ENCODE results near the gene TMOD3. TPM values are rescaled to one million over a fixed set of nuclear protein-coding genes. Genes with fewer than 3 reads are reported as not detected.

The TMOD3 gene
- total RNA-seq, 6 experiments from 2014 or later = 56.4 to 68.8 (median 59.9) TPM

DNA sequence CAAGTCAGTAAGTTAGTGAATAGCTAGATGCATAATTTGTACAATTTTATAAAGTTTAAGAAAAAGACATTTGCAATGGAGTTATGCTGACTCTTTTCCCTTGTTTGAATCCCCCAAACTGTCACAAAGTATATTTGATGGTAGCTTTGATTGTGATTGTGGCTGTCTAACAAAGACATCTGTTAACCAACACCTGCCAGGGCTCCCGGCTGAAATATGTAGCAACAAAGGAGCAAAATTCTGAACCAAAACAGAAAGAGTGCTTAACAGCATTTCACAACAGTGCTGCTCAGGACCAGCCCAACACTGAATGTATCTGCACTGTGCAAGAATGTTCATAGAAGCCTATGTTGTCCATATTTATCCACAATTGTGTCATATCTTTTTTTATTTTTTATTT, 102.7 kb downstream of the TMOD3 start:
- Mint-ChIP-seq H3K4me1 (ENCODE audit: low read depth) (peaks cover 18% of the 10 kb centered on the region), H3K27ac (peak overlapping the region; percentile 58; the same call in 1 of the 2 replicates), H3K9me3 (no peaks in the 10 kb centered on the region), H3K27me3 (ENCODE audit: insufficient read depth) (peaks cover 4% of the 10 kb centered on the region), H3K4me3 (no peak overlapping the region), H3K36me3 (ENCODE audit: low read depth) (peaks cover 27% of the 10 kb centered on the region)
- no peak for DNase-seq
- TF ChIP-seq, protein P1, sequence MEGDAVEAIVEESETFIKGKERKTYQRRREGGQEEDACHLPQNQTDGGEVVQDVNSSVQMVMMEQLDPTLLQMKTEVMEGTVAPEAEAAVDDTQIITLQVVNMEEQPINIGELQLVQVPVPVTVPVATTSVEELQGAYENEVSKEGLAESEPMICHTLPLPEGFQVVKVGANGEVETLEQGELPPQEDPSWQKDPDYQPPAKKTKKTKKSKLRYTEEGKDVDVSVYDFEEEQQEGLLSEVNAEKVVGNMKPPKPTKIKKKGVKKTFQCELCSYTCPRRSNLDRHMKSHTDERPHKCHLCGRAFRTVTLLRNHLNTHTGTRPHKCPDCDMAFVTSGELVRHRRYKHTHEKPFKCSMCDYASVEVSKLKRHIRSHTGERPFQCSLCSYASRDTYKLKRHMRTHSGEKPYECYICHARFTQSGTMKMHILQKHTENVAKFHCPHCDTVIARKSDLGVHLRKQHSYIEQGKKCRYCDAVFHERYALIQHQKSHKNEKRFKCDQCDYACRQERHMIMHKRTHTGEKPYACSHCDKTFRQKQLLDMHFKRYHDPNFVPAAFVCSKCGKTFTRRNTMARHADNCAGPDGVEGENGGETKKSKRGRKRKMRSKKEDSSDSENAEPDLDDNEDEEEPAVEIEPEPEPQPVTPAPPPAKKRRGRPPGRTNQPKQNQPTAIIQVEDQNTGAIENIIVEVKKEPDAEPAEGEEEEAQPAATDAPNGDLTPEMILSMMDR (IDR thresholded peaks at IDR 0.05) = no peak

DNA sequence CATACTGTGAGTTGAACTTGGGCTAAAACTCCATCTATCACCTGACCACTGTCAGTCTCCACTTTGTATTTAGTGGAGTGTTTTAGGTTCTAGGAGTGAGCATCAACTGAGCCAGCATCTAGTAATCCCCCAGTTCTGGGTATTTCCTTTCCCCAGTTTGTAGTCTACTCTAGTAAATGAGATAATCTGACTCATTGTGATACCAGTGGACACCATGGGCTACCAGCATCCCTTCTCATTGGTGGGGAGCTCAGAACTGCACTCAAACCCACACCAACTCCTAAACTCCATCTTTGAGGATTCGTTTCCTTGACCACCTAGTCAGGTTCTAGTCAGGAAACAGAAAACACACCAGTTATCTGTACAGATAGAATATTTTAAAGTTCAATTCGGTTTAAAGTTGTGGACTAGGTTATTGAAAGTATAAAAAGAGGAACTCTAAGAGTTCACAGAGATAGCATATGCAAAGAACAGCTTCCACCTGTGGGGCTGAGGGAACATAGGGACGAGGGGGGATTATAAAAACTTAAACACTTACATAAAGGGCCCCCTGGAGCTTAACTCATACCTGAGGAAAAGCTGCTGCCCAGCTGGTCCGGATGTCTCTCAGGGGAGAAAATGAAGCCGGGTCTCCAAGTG, 106.1 kb downstream of the TMOD3 start:
- H3K9me3 Mint-ChIP-seq = no peaks in the 10 kb centered on the region
- DNase-seq = no peak
- H3K4me3 Mint-ChIP-seq = no peak overlapping the region
- H3K36me3 Mint-ChIP-seq (ENCODE audit: low read depth) = peaks cover 23% of the 10 kb centered on the region
- TF ChIP-seq, protein P1 (IDR thresholded peaks at IDR 0.05) = no peak
- H3K27me3 Mint-ChIP-seq (ENCODE audit: insufficient read depth) = no peaks in the 10 kb centered on the region; the same call in none of the 2 replicates
- H3K27ac Mint-ChIP-seq = peak overlapping the region; percentile 29
- H3K4me1 Mint-ChIP-seq (ENCODE audit: low read depth) = peaks cover 28% of the 10 kb centered on the region

DNA sequence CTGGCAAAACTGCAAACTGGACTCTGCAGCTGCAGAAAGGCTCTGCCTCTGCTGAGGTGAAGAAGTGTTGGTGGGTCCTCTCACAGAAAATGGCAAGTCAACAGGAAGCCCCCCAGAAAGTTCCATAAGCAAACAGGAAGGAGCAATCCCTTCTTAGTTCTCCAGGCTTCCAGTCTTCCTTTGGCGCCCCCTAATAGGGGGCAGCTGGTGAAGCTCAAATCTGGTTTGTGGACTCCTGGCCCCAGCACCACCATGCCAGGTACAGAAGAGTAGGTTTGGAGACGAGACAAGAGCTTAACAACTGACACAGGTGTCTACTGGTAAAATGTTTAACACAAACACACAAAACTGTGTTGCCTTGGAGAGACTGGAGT, 106.6 kb downstream of the TMOD3 start:
- Mint-ChIP-seq H3K27me3 (ENCODE audit: insufficient read depth) (no peaks in the 10 kb centered on the region; the same call in 1 of the 2 replicates), H3K4me3 (no peak overlapping the region), H3K4me1 (ENCODE audit: low read depth) (peaks cover 23% of the 10 kb centered on the region), H3K36me3 (ENCODE audit: low read depth) (peaks cover 19% of the 10 kb centered on the region), H3K9me3 (no peaks in the 10 kb centered on the region), H3K27ac (0 out of 2 replicates have a peak overlapping the region, but pooled peaks have one; percentile 17)
- no peak for DNase-seq
- TF ChIP-seq, protein P1 (IDR thresholded peaks at IDR 0.05) = peak; percentile 30

DNA sequence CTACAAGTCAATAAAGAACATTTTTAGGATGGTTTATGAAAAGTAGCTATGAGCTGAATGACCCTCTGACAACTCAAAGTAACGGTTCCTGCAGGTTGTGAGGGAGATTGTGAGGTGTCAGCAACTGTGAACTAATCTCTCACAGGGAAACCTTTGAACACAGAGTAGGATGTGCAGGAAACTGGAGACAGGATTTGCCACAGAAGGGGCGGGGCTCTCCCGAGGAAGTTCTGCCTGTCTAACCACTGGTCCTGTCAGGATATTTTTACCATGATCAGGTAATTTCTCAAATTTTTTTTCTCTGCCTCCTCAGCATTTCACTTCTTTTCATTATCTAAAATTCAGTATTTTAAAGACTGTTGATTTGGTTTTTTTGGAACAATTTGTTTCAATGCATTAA, 108.8 kb downstream of the TMOD3 start:
- Mint-ChIP-seq H3K36me3 (ENCODE audit: low read depth) (peaks cover 25% of the 10 kb centered on the region), H3K4me3 (no peak overlapping the region), H3K27me3 (ENCODE audit: insufficient read depth) (no peaks in the 10 kb centered on the region; the same call in 1 of the 2 replicates), H3K9me3 (no peaks in the 10 kb centered on the region), H3K4me1 (ENCODE audit: low read depth) (peaks cover 15% of the 10 kb centered on the region), H3K27ac (peak overlapping the region; percentile 12; the same call in 1 of the 2 replicates)
- DNase-seq = no peak
- TF ChIP-seq, protein P1 (IDR thresholded peaks at IDR 0.05) = no peak

DNA sequence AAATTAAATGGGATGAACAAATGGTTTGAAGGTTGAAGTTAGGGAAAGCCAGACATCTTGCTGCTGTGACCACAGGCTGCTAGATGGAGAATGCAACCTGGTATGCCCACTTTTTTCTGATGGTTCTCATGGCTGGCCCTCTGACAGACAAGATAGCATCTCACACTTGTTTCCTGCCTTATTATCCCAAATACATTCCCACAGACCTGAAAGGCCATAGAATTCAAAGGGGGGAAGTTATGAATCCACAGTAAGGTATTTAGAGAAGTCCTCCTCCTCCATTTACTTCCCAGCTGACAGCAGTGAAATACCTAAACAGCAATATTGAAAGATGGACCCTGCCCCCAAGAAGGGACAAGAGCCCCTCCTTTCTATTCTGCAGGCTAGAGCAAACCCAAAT, 109.8 kb downstream of the TMOD3 start:
- H3K4me3 Mint-ChIP-seq = no peak overlapping the region
- H3K36me3 Mint-ChIP-seq (ENCODE audit: low read depth) = peaks cover 25% of the 10 kb centered on the region
- H3K4me1 Mint-ChIP-seq (ENCODE audit: low read depth) = peaks cover 15% of the 10 kb centered on the region
- no peaks in the 10 kb centered on the region for H3K9me3 Mint-ChIP-seq
- TF ChIP-seq, protein P1 (IDR thresholded peaks at IDR 0.05) = no peak
- DNase-seq = no peak
- H3K27ac Mint-ChIP-seq = peak overlapping the region; percentile 52; the same call in 1 of the 2 replicates
- no peaks in the 10 kb centered on the region; the same call in 1 of the 2 replicates for H3K27me3 Mint-ChIP-seq (ENCODE audit: insufficient read depth)
